HepG2 (cell line): ENCODE measurements around the gene CEBPZOS. TPM values are rescaled to one million over a fixed set of nuclear protein-coding genes. Genes with fewer than 3 reads are reported as not detected.

ENCODE experiments used
- ATAC-seq: fragments of 200-7000 bp; cut with Tn5 transposase; 3 replicates; pipeline ENCODE4 v1.9.1; 2020; ENCODE audit warnings: mild to moderate bottlenecking, moderate library complexity
- BruUV-seq: library from RNA; stranded (reverse); fragments of 400-500 nt; replicated peaks from 2 replicates; lab custom pipeline; 2021; lab: Mats Ljungman, UMichigan
- CTCF ChIA-PET: fragments of 300-600 bp; formaldehyde crosslinking; extraction: SDS; loops from one replicate; lab custom pipeline; 2021; ENCODE audit warnings: low total read pairs, inconsistent platforms, low intra/inter-chr PET ratio; lab: Yijun Ruan, JAX
- POLR2A ChIA-PET: fragments of 350-600 bp; sonication (Branson Sonifier 250); formaldehyde crosslinking; loops from one replicate; lab custom pipeline; 2020; ENCODE audit warnings: antibody characterized with exemption, inconsistent platforms; lab: Yijun Ruan, JAX
- DNase-seq: peaks from one replicate; pipeline ENCODE4 v3.0.0-alpha.2; 2015; ENCODE audit warnings: low spot score
- FAIRE-seq: peaks from 3 replicates; lab custom pipeline; 2011; peaks lifted over from hg19 to GRCh38; lab: Jason Lieb, UNC
- H2AFZ ChIP-seq: one replicate; pipeline ENCODE4 v1.6.1; 2011; ENCODE audit warnings: low read length, inconsistent platforms
- H3K27ac ChIP-seq: fragments of 300-600 bp; 3 replicates; pipeline ENCODE4 v1.8.0; 2011; ENCODE audit warnings: mixed run types, mild to moderate bottlenecking, mixed read lengths, low read length, inconsistent platforms; ENCODE audit not compliant: insufficient read depth; ENCODE audit errors: extremely low read length
- H3K27me3 ChIP-seq, 2 experiments: fragments of 200-600 bp in 1 of 2; 2 replicates in 1 of 2; 3 replicates in 1 of 2; pipeline versions ENCODE4 v1.6.0 to v1.8.0; 2011; ENCODE audit warnings: low read length in 2 of 2, mild to moderate bottlenecking in 2 of 2, moderate library complexity in 2 of 2, inconsistent platforms in 1 of 2; ENCODE audit not compliant: insufficient read depth in 2 of 2, control insufficient read depth in 1 of 2
- H3K36me3 ChIP-seq, 2 experiments: fragments of 200-600 bp in 1 of 2; replicated peaks in 1 of 2; 2 replicates in 1 of 2; 3 replicates in 1 of 2; pipeline versions ENCODE4 v1.5.1 to v1.8.0; 2011; ENCODE audit warnings: low read length in 2 of 2, inconsistent platforms in 1 of 2; ENCODE audit not compliant: insufficient read depth in 2 of 2, control insufficient read depth in 1 of 2
- H3K4me1 ChIP-seq: 2 replicates; pipeline ENCODE4 v1.5.1; 2012; ENCODE audit warnings: low read length, inconsistent platforms; ENCODE audit not compliant: insufficient read depth
- H3K4me2 ChIP-seq: 2 replicates; pipeline ENCODE4 v1.6.0; 2011; ENCODE audit warnings: low read depth, low read length, inconsistent platforms
- H3K4me3 ChIP-seq, 3 experiments: fragments of 200-600 bp in 1 of 3; sonication (generic), shearing (Covaris generic) in 1 of 3; replicated peaks in 1 of 3; 2 replicates each; pipeline ENCODE4 v1.5.1; 2011 to 2016; ENCODE audit warnings: low read length in 3 of 3, inconsistent platforms in 2 of 3, low read depth in 2 of 3, mild to moderate bottlenecking in 2 of 3, control low read depth in 1 of 3, mixed read lengths in 1 of 3; ENCODE audit not compliant: insufficient read depth in 1 of 3
- H3K79me2 ChIP-seq: one replicate; pipeline ENCODE4 v1.6.1; 2011; ENCODE audit warnings: low read length, inconsistent platforms; ENCODE audit not compliant: insufficient read depth
- H3K9ac ChIP-seq: 2 replicates; pipeline ENCODE4 v1.6.0; 2011; ENCODE audit warnings: mild to moderate bottlenecking, low read depth, low read length, inconsistent platforms; ENCODE audit not compliant: insufficient read depth
- H3K9me3 ChIP-seq: 2 replicates; pipeline ENCODE4 v1.5.1; 2012; ENCODE audit warnings: mild to moderate bottlenecking, low read length
- H4K20me1 ChIP-seq: 2 replicates; pipeline ENCODE4 v1.6.0; 2011; ENCODE audit warnings: inconsistent platforms, mild to moderate bottlenecking, low read length, moderate library complexity; ENCODE audit not compliant: insufficient read depth
- CBFB ChIP-seq: sonication (generic); formaldehyde crosslinking; IDR thresholded peaks from 2 replicates; pipeline ENCODE4 v1.4.0; 2020; ENCODE audit warnings: missing genetic modification reagents
- KLF11 ChIP-seq: IDR thresholded peaks from 2 replicates; pipeline ENCODE4 v1.6.1; 2016; ENCODE audit warnings: missing compliant biosample characterization
- NFE2L2 ChIP-seq: fragments of 150-350 bp; IDR thresholded peaks from 2 replicates; pipeline ENCODE4 v1.6.1; 2014; ENCODE audit warnings: low read length
- ZNF792 ChIP-seq: IDR thresholded peaks from 2 replicates; pipeline ENCODE4 v1.6.1; 2016
- WGBS: methylation state at CpG from one replicate; pipeline ENCODE4 v1.1.6; 2017; ENCODE audit warnings: low lambda C conversion rate; 5-methylcytosine and 5-hydroxymethylcytosine counted together
- in situ Hi-C: cut with HindIII; loops from 2 replicates; pipeline ENCODE4 v1.10.0; 2017; ENCODE audit warnings: low pct_unique_long_range_greater_than_20kb; ENCODE audit not compliant: extremely low pct_ligation_motif_present
- intact Hi-C: fragments of 100-400 bp; cut with micrococcal nuclease; formaldehyde crosslinking; loops from one replicate; pipeline ENCODE4 v1.10.0; 2022; ENCODE audit not compliant: unreplicated experiment
- polyA plus RNA-seq, 8 experiments: library from polyadenylated mRNA; depleted of rRNA in 3 of 8; stranded (reverse) in 7 of 8; unstranded in 1 of 8; fragments of >200 nt; fragmentation: Illumina TruSeq in 4 of 8; extraction: Trizol in 4 of 8; gene quantifications; 2 replicates each; pipeline versions ENCODE4 v1.2.1 to v1.2.3, GENCODE V29; 2011 to 2016; ENCODE audit warnings: low read depth in 4 of 8, missing spikeins in 1 of 8, mixed read lengths in 1 of 8; ENCODE audit not compliant: insufficient read depth in 1 of 8
- total RNA-seq, 5 experiments: library from RNA; depleted of rRNA; stranded (reverse); fragments of >200 nt; fragmentation: Illumina TruSeq; extraction: Trizol; gene quantifications; 2 replicates each; pipeline ENCODE4 v1.2.3, GENCODE V29; 2016; ENCODE audit warnings: low read depth in 1 of 5
- TF ChIP-seq, protein P1 (sequence below): sonication (generic); formaldehyde crosslinking; IDR thresholded peaks from 2 replicates; pipeline ENCODE4 v1.4.0; 2020; ENCODE audit warnings: missing genetic modification reagents
- TF ChIP-seq, protein P2 (sequence below): sonication (generic); formaldehyde crosslinking; IDR thresholded peaks from 2 replicates; pipeline ENCODE4 v1.5.0; 2020; ENCODE audit warnings: missing genetic modification reagents, mild to moderate bottlenecking, borderline replicate concordance

The CEBPZOS gene
- total and polyA plus RNA-seq, 2 of the 13 experiments (the other 11 are each of a cell fraction or from before 2014, with no cell fraction given): 18.6 to 44.7 TPM

- no peak for FAIRE-seq
- peaks cover 13 to 84% of the 10 kb centered on the region in 2 experiments for H3K36me3 ChIP-seq
- H3K27me3 ChIP-seq: no peaks in the 10 kb centered on the region
- H3K79me2 ChIP-seq: no peaks in the 10 kb centered on the region
- H3K4me1 ChIP-seq: no peaks in the 10 kb centered on the region
- H3K9ac ChIP-seq: no peak overlapping the region
- no peak overlapping the region for H3K4me2 ChIP-seq
- in situ Hi-C loops (no loop called here), intact Hi-C loops (no loop called here)
- no peak overlapping the region for H2AFZ ChIP-seq
- no peaks in the 10 kb centered on the region for H3K9me3 ChIP-seq
- TF ChIP-seq NFE2L2 (no peak), KLF11 (CRISPR knock-in tag) (no peak), ZNF792 (CRISPR knock-in tag) (no peak), CBFB (CRISPR knock-in tag) (no peak)
- TF ChIP-seq, protein P1, sequence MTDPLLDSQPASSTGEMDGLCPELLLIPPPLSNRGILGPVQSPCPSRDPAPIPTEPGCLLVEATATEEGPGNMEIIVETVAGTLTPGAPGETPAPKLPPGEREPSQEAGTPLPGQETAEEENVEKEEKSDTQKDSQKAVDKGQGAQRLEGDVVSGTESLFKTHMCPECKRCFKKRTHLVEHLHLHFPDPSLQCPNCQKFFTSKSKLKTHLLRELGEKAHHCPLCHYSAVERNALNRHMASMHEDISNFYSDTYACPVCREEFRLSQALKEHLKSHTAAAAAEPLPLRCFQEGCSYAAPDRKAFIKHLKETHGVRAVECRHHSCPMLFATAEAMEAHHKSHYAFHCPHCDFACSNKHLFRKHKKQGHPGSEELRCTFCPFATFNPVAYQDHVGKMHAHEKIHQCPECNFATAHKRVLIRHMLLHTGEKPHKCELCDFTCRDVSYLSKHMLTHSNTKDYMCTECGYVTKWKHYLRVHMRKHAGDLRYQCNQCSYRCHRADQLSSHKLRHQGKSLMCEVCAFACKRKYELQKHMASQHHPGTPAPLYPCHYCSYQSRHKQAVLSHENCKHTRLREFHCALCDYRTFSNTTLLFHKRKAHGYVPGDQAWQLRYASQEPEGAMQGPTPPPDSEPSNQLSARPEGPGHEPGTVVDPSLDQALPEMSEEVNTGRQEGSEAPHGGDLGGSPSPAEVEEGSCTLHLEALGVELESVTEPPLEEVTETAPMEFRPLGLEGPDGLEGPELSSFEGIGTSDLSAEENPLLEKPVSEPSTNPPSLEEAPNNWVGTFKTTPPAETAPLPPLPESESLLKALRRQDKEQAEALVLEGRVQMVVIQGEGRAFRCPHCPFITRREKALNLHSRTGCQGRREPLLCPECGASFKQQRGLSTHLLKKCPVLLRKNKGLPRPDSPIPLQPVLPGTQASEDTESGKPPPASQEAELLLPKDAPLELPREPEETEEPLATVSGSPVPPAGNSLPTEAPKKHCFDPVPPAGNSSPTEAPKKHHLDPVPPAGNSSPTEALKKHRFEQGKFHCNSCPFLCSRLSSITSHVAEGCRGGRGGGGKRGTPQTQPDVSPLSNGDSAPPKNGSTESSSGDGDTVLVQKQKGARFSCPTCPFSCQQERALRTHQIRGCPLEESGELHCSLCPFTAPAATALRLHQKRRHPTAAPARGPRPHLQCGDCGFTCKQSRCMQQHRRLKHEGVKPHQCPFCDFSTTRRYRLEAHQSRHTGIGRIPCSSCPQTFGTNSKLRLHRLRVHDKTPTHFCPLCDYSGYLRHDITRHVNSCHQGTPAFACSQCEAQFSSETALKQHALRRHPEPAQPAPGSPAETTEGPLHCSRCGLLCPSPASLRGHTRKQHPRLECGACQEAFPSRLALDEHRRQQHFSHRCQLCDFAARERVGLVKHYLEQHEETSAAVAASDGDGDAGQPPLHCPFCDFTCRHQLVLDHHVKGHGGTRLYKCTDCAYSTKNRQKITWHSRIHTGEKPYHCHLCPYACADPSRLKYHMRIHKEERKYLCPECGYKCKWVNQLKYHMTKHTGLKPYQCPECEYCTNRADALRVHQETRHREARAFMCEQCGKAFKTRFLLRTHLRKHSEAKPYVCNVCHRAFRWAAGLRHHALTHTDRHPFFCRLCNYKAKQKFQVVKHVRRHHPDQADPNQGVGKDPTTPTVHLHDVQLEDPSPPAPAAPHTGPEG: no peak
- TF ChIP-seq, protein P2, sequence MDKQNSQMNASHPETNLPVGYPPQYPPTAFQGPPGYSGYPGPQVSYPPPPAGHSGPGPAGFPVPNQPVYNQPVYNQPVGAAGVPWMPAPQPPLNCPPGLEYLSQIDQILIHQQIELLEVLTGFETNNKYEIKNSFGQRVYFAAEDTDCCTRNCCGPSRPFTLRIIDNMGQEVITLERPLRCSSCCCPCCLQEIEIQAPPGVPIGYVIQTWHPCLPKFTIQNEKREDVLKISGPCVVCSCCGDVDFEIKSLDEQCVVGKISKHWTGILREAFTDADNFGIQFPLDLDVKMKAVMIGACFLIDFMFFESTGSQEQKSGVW (CRISPR knock-in tag): no peak
- TF ChIP-seq, all 625 proteins: peak for 0
- Histone ChIP-seq H3K4me3 (no peak overlapping the region), H4K20me1 (no peaks in the 10 kb centered on the region), H3K27ac (no peak overlapping the region)
- WGBS: 99% methylated on average over 3 of the region's 3 CpGs
- BruUV-seq: no TSS peak
- ATAC-seq (no peak), DNase-seq (no peak)
- CTCF ChIA-PET: no interaction called here
- POLR2A ChIA-PET: interaction anchor here (1.8 kb wide), 1 partner anchor 13 kb away, joined by 6 read pairs; the partner anchor contains the start of genes CEBPZ and NDUFAF7
Measured at GRCh38 chr2:37244755-37245154, 48.5 kb downstream of the CEBPZOS start.
